Caco-2 (cell line): ENCODE measurements around the gene VRK1. TPM values are rescaled to one million over a fixed set of nuclear protein-coding genes. Genes with fewer than 3 reads are reported as not detected.

Experiments used
- BruUV-seq: library from RNA; stranded (reverse); fragments of 400-500 nt; replicated peaks from 2 replicates; lab custom pipeline; 2021; lab: Mats Ljungman, UMichigan
- CTCF ChIA-PET: fragments of 300-600 bp; sonication (Branson Sonifier 250); formaldehyde crosslinking; loops from one replicate; lab custom pipeline; 2022; ENCODE audit warnings: antibody characterized with exemption; lab: Charles Lee
- POLR2A ChIA-PET: fragments of 300-600 bp; sonication (Branson Sonifier 250); formaldehyde crosslinking; loops from one replicate; lab custom pipeline; 2022; ENCODE audit warnings: antibody characterized with exemption; lab: Charles Lee
- DNase-seq, 2 experiments: peaks; one replicate each; pipeline versions ENCODE4 v3.0.0 to v3.0.0-alpha.2; 2020 to 2022
- H3K27me3 ChIP-seq: replicated peaks from 2 replicates; pipeline ENCODE4 v1.6.0; 2011; ENCODE audit warnings: low read length; ENCODE audit not compliant: control insufficient read depth, insufficient read depth
- H3K36me3 ChIP-seq: 2 replicates; pipeline ENCODE4 v1.5.1; 2011; ENCODE audit warnings: low read length; ENCODE audit not compliant: control insufficient read depth, insufficient read depth
- H3K4me1 ChIP-seq: fragments of 250-450 bp; sonication (Bioruptor Pico); 2 replicates; pipeline ENCODE4 v1.5.1; 2020; ENCODE audit warnings: mild to moderate bottlenecking
- H3K4me3 ChIP-seq: 2 replicates; pipeline ENCODE4 v1.5.1; 2011; ENCODE audit warnings: low read depth, mild to moderate bottlenecking, control low read depth, low read length
- H3K9me3 ChIP-seq: fragments of 250-450 bp; sonication (Bioruptor Pico); 2 replicates; pipeline ENCODE4 v1.5.1; 2020; ENCODE audit warnings: mild to moderate bottlenecking, moderate library complexity
- H3K27ac Mint-ChIP-seq: one replicate; pipeline ENCODE4 v1.8.0; 2022; ENCODE audit warnings: mixed read lengths; ENCODE audit not compliant: unreplicated experiment
- H3K27me3 Mint-ChIP-seq: one replicate; pipeline ENCODE4 v1.8.0; 2022; ENCODE audit warnings: mixed read lengths; ENCODE audit not compliant: insufficient read depth, unreplicated experiment
- H3K36me3 Mint-ChIP-seq: one replicate; pipeline ENCODE4 v1.8.0; 2022; ENCODE audit warnings: mild to moderate bottlenecking, mixed read lengths; ENCODE audit not compliant: insufficient read depth, unreplicated experiment
- H3K4me1 Mint-ChIP-seq: one replicate; pipeline ENCODE4 v1.8.0; 2022; ENCODE audit warnings: low read depth, mixed read lengths; ENCODE audit not compliant: unreplicated experiment
- H3K4me3 Mint-ChIP-seq: one replicate; pipeline ENCODE4 v1.8.0; 2022; ENCODE audit warnings: mild to moderate bottlenecking, moderate library complexity, mixed read lengths; ENCODE audit not compliant: unreplicated experiment
- H3K9me3 Mint-ChIP-seq: one replicate; pipeline ENCODE4 v1.8.0; 2022; ENCODE audit warnings: mixed read lengths; ENCODE audit not compliant: unreplicated experiment
- CTCF ChIP-seq, 2 experiments: fragments of 200-600 bp in 1 of 2; IDR thresholded peaks; 1 replicate in 1 of 2; 2 replicates in 1 of 2; pipeline versions ENCODE4 v1.5.1 to v1.8.0; 2011 to 2022; ENCODE audit warnings: antibody characterized with exemption in 1 of 2, control low read depth in 1 of 2, inconsistent platforms in 1 of 2, low read depth in 1 of 2, low read length in 1 of 2, mild to moderate bottlenecking in 1 of 2, moderate library complexity in 1 of 2; ENCODE audit not compliant: insufficient read depth in 1 of 2, severe bottlenecking in 1 of 2, unreplicated experiment in 1 of 2
- intact Hi-C: fragments of 100-400 bp; cut with micrococcal nuclease; formaldehyde crosslinking; loops from one replicate; pipeline ENCODE4 v1.10.0; 2022; ENCODE audit not compliant: unreplicated experiment
- total RNA-seq: library from RNA; stranded (reverse); gene quantifications from 2 replicates; pipeline ENCODE4 v1.2.3, GENCODE V29; 2022

Gene VRK1
- total RNA-seq, 1 experiment from 2014 or later = 42.1 TPM

GRCh38 chr14:96790706-96791105 is 6.5 kb upstream of the VRK1 start:
- TF ChIP-seq CTCF (IDR thresholded peaks at IDR 0.05; ENCODE audit: insufficient read depth in 1 of 2, low read depth in 1 of 2, low read length in 1 of 2, severe bottlenecking in 1 of 2, unreplicated experiment in 1 of 2) = no peak
- POLR2A ChIA-PET = no interaction called here
- H3K27me3 ChIP-seq = no peaks in the 10 kb centered on the region
- DNase-seq = no peak
- no peaks in the 10 kb centered on the region for H3K9me3 ChIP-seq
- no peak overlapping the region for H3K4me3 Mint-ChIP-seq
- no TSS peak for BruUV-seq
- H3K36me3 Mint-ChIP-seq = no peaks in the 10 kb centered on the region
- no peaks in the 10 kb centered on the region for H3K36me3 ChIP-seq
- no peaks in the 10 kb centered on the region for H3K4me1 Mint-ChIP-seq
- H3K27me3 Mint-ChIP-seq = peaks cover 14% of the 10 kb centered on the region
- CTCF ChIA-PET = no interaction called here
- intact Hi-C loops = no loop called here
- no peak overlapping the region for H3K27ac Mint-ChIP-seq
- H3K4me1 ChIP-seq = no peaks in the 10 kb centered on the region
- no peak overlapping the region for H3K4me3 ChIP-seq
- H3K9me3 Mint-ChIP-seq = no peaks in the 10 kb centered on the region

- intact Hi-C loops = no loop called here
- no TSS peak for BruUV-seq
- Histone ChIP-seq H3K27me3 (no peaks in the 10 kb centered on the region), H3K4me3 (no peak overlapping the region), H3K36me3 (no peaks in the 10 kb centered on the region), H3K4me1 (no peaks in the 10 kb centered on the region), H3K9me3 (no peaks in the 10 kb centered on the region)
- Mint-ChIP-seq H3K27me3 (peaks cover 14% of the 10 kb centered on the region), H3K36me3 (no peaks in the 10 kb centered on the region), H3K9me3 (no peaks in the 10 kb centered on the region), H3K4me3 (no peak overlapping the region), H3K27ac (no peak overlapping the region), H3K4me1 (no peaks in the 10 kb centered on the region)
- TF ChIP-seq CTCF (IDR thresholded peaks at IDR 0.05; ENCODE audit: insufficient read depth in 1 of 2, low read depth in 1 of 2, low read length in 1 of 2, severe bottlenecking in 1 of 2, unreplicated experiment in 1 of 2) = no peak
- CTCF ChIA-PET = no interaction called here
- DNase-seq = no peak
- POLR2A ChIA-PET = no interaction called here
Observed at GRCh38 chr14:96792003-96792402, 5.2 kb upstream of the VRK1 start.

- H3K27ac Mint-ChIP-seq = no peak overlapping the region
- no peaks in the 10 kb centered on the region for H3K4me1 Mint-ChIP-seq
- POLR2A ChIA-PET = no interaction called here
Observed at GRCh38 chr14:96792591-96792990, 4.6 kb upstream of the VRK1 start.

More at GRCh38 chr14:96792591-96792990, 4.6 kb upstream of the VRK1 start:
- CTCF ChIA-PET = no interaction called here
- no peak overlapping the region for H3K4me3 ChIP-seq
- no peaks in the 10 kb centered on the region for H3K4me1 ChIP-seq
- no TSS peak for BruUV-seq
- H3K27me3 Mint-ChIP-seq = peaks cover 14% of the 10 kb centered on the region
- H3K9me3 Mint-ChIP-seq = no peaks in the 10 kb centered on the region
- H3K36me3 ChIP-seq = no peaks in the 10 kb centered on the region
- intact Hi-C loops = no loop called here
- no peaks in the 10 kb centered on the region for H3K9me3 ChIP-seq
- H3K27me3 ChIP-seq = no peaks in the 10 kb centered on the region
- H3K36me3 Mint-ChIP-seq = no peaks in the 10 kb centered on the region
- DNase-seq = no peak
- H3K4me3 Mint-ChIP-seq = no peak overlapping the region
- no peak for TF ChIP-seq CTCF (IDR thresholded peaks at IDR 0.05; ENCODE audit: insufficient read depth in 1 of 2, low read depth in 1 of 2, low read length in 1 of 2, severe bottlenecking in 1 of 2, unreplicated experiment in 1 of 2)
